CD14-positive monocyte (primary cell): ENCODE results near the gene FGFR3. TPM values are rescaled to one million over a fixed set of nuclear protein-coding genes. Genes with fewer than 3 reads are reported as not detected.

Source experiments
- DNase-seq, 3 donors: peaks; one replicate each; pipeline ENCODE4 v3.0.0-alpha.2; 2011 to 2022
- H2AFZ ChIP-seq: 2 replicates; pipeline ENCODE4 v1.6.0; 2012; ENCODE audit warnings: mild to moderate bottlenecking, low read depth, low read length, inconsistent platforms; ENCODE audit not compliant: insufficient read depth, poor library complexity, severe bottlenecking
- H3K27ac ChIP-seq, 2 donors: 1 replicate in 1 of 2; 2 replicates in 1 of 2; pipeline ENCODE4 v1.5.1; 2012 to 2013; ENCODE audit warnings: low read length in 2 of 2, control low read depth in 1 of 2, inconsistent platforms in 1 of 2, low read depth in 1 of 2, mild to moderate bottlenecking in 1 of 2
- H3K27me3 ChIP-seq, 2 donors: one replicate each; pipeline versions ENCODE4 v1.6.0 to v1.6.1; 2011 to 2013; ENCODE audit warnings: low read length in 2 of 2; ENCODE audit not compliant: control insufficient read depth in 2 of 2, insufficient read depth in 2 of 2
- H3K36me3 ChIP-seq, 2 donors: replicated peaks in 1 of 2; 1 replicate in 1 of 2; 2 replicates in 1 of 2; pipeline versions ENCODE4 v1.5.1 to v1.6.1; 2012 to 2013; ENCODE audit warnings: low read length in 2 of 2, control low read depth in 1 of 2, inconsistent platforms in 1 of 2, mild to moderate bottlenecking in 1 of 2; ENCODE audit not compliant: insufficient read depth in 2 of 2, control insufficient read depth in 1 of 2
- H3K4me1 ChIP-seq, 2 donors: 1 replicate in 1 of 2; 2 replicates in 1 of 2; pipeline versions ENCODE4 v1.5.1 to v1.6.1; 2012 to 2013; ENCODE audit warnings: low read length in 2 of 2, control low read depth in 1 of 2, inconsistent platforms in 1 of 2, mild to moderate bottlenecking in 1 of 2, moderate library complexity in 1 of 2; ENCODE audit not compliant: insufficient read depth in 2 of 2, control insufficient read depth in 1 of 2
- H3K4me2 ChIP-seq: replicated peaks from 2 replicates; pipeline ENCODE3; 2012; ENCODE audit warnings: low read length, moderate library complexity, mild to moderate bottlenecking; ENCODE audit not compliant: poor library complexity, severe bottlenecking; ENCODE audit errors: extremely low read depth
- H3K4me3 ChIP-seq, 3 experiments: fragments of 200-600 bp in 1 of 3; sonication (generic) in 1 of 3; replicated peaks in 1 of 3; 1 replicate in 2 of 3; 2 replicates in 1 of 3; pipeline ENCODE4 v1.5.1; 2011 to 2013; ENCODE audit warnings: low read length in 3 of 3, mild to moderate bottlenecking in 3 of 3, control low read depth in 2 of 3, low read depth in 2 of 3, inconsistent platforms in 1 of 3, moderate library complexity in 1 of 3
- H3K79me2 ChIP-seq: 2 replicates; pipeline ENCODE4 v1.6.0; 2012; ENCODE audit warnings: mild to moderate bottlenecking, control low read depth, inconsistent platforms, low read length, moderate library complexity; ENCODE audit not compliant: insufficient read depth
- H3K9ac ChIP-seq: 2 replicates; pipeline ENCODE4 v1.6.0; 2017; ENCODE audit warnings: low read length, mild to moderate bottlenecking; ENCODE audit not compliant: insufficient read depth, poor library complexity, severe bottlenecking
- H3K9me3 ChIP-seq, 2 donors: replicated peaks in 1 of 2; 1 replicate in 1 of 2; 2 replicates in 1 of 2; pipeline versions ENCODE4 v1.5.1 to v1.6.1; 2012 to 2013; ENCODE audit warnings: low read length in 2 of 2, control low read depth in 1 of 2; ENCODE audit not compliant: control insufficient read depth in 1 of 2, insufficient read depth in 1 of 2
- H4K20me1 ChIP-seq: 2 replicates; pipeline ENCODE4 v1.6.0; 2012; ENCODE audit warnings: mild to moderate bottlenecking, low read length, control low read depth, moderate library complexity; ENCODE audit not compliant: insufficient read depth
- H3K27ac Mint-ChIP-seq, 7 donors: one replicate each; pipeline ENCODE4 v1.8.0; 2020; ENCODE audit warnings: mild to moderate bottlenecking in 7 of 7, mixed read lengths in 7 of 7, moderate library complexity in 6 of 7, inconsistent platforms in 2 of 7
- H3K27me3 Mint-ChIP-seq, 3 donors: one replicate each; pipeline ENCODE4 v1.8.0; 2021 to 2022; ENCODE audit warnings: low read depth in 3 of 3, mild to moderate bottlenecking in 3 of 3, mixed read lengths in 3 of 3, moderate library complexity in 3 of 3, inconsistent platforms in 1 of 3
- H3K36me3 Mint-ChIP-seq, 2 donors: one replicate each; pipeline ENCODE4 v1.8.0; 2020; ENCODE audit warnings: mixed read lengths in 2 of 2, inconsistent platforms in 1 of 2, mild to moderate bottlenecking in 1 of 2
- H3K4me1 Mint-ChIP-seq: one replicate; pipeline ENCODE4 v1.8.0; 2020; ENCODE audit warnings: mild to moderate bottlenecking, mixed read lengths
- H3K4me3 Mint-ChIP-seq, 2 donors: one replicate each; pipeline ENCODE4 v1.8.0; 2020; ENCODE audit warnings: mild to moderate bottlenecking in 2 of 2, mixed read lengths in 2 of 2, moderate library complexity in 1 of 2
- H3K9me3 Mint-ChIP-seq, 7 donors: one replicate each; pipeline ENCODE4 v1.8.0; 2020 to 2022; ENCODE audit warnings: mixed read lengths in 7 of 7, mild to moderate bottlenecking in 6 of 7, moderate library complexity in 6 of 7, inconsistent platforms in 2 of 7
- CTCF ChIP-seq: fragments of 200-600 bp; IDR thresholded peaks from one replicate; pipeline ENCODE4 v1.8.0; 2022; ENCODE audit warnings: antibody characterized with exemption, mild to moderate bottlenecking
- WGBS: methylation state at CpG from one replicate; pipeline ENCODE4 v1.1.5; 2013; ENCODE audit warnings: missing lambda C conversion rate; ENCODE audit not compliant: insufficient coverage; 5-methylcytosine and 5-hydroxymethylcytosine counted together
- intact Hi-C, 2 donors: fragments of 100-400 bp; cut with micrococcal nuclease; formaldehyde crosslinking; loops; one replicate each; pipeline versions ENCODE4 v1.15.0 to v1.15.1; 2023
- polyA plus RNA-seq, 3 donors: library from polyadenylated mRNA; depleted of rRNA in 1 of 3; unstranded in 2 of 3; stranded (reverse) in 1 of 3; fragments of 300-500 nt in 2 of 3; fragments of >200 nt in 1 of 3; fragmentation: Illumina TruSeq in 2 of 3; gene quantifications; 1 replicate in 2 of 3; 2 replicates in 1 of 3; pipeline ENCODE4 v1.2.3, GENCODE V29; 2012 to 2021

Gene FGFR3
- polyA plus RNA-seq, 3 donors: 0.07 TPM; not detected in 2

- WGBS: 94% methylated on average over 27 of the region's 37 CpGs
- Histone ChIP-seq H3K27ac (no peak overlapping the region), H4K20me1 (peaks cover 4% of the 10 kb centered on the region), H3K4me1 (no peaks in the 10 kb centered on the region), H3K4me3 (no peak overlapping the region), H3K36me3 (no peaks in the 10 kb centered on the region), H3K79me2 (no peaks in the 10 kb centered on the region), H3K9me3 (no peaks in the 10 kb centered on the region), H3K27me3 (no peaks in the 10 kb centered on the region), H3K9ac (no peak overlapping the region), H3K4me2 (no peak overlapping the region), H2AFZ (no peak overlapping the region)
- Mint-ChIP-seq H3K4me3 (no peak overlapping the region), H3K27ac (no peak overlapping the region), H3K4me1 (peaks cover 2% of the 10 kb centered on the region), H3K36me3 (no peaks in the 10 kb centered on the region), H3K27me3 (peaks cover 0 to 11% (median 7%) of the 10 kb centered on the region in 3 donors), H3K9me3 (peaks cover 0 to 6% (median 0%) of the 10 kb centered on the region in 7 donors)
- intact Hi-C loops: loop anchor here in 1 of 2 donors (5.0 kb wide), 1 partner anchor 53 kb away; no protein-coding TSS in a partner anchor
- no peak for DNase-seq
- no peak for TF ChIP-seq CTCF
Observed at GRCh38 chr4:1804638-1805492, 11.8 kb downstream of the FGFR3 start.

GRCh38 chr4:1805493-1806222 is 12.6 kb downstream of the FGFR3 start:
- no peak overlapping the region for H3K9ac ChIP-seq
- Mint-ChIP-seq H3K27me3 (peaks cover 0 to 7% (median 6%) of the 10 kb centered on the region in 3 donors), H3K27ac (no peak overlapping the region), H3K36me3 (no peaks in the 10 kb centered on the region), H3K9me3 (peaks cover 0 to 6% (median 0%) of the 10 kb centered on the region in 7 donors), H3K4me3 (no peak overlapping the region), H3K4me1 (peaks cover 2% of the 10 kb centered on the region)
- no peak for DNase-seq
- 97% methylated on average over 36 of the region's 47 CpGs for whole genome bisulfite sequencing
- no peak overlapping the region for H3K4me2 ChIP-seq
- H3K4me1 ChIP-seq: no peaks in the 10 kb centered on the region
- no peaks in the 10 kb centered on the region for H3K79me2 ChIP-seq
- no peaks in the 10 kb centered on the region for H3K9me3 ChIP-seq
- no peak for TF ChIP-seq CTCF
- intact Hi-C loops: loop anchor here in 1 of 2 donors (5.0 kb wide), 1 partner anchor 53 kb away; no protein-coding TSS in a partner anchor
- no peaks in the 10 kb centered on the region for H3K36me3 ChIP-seq
- H3K4me3 ChIP-seq: no peak overlapping the region
- no peak overlapping the region for H3K27ac ChIP-seq
- no peak overlapping the region for H2AFZ ChIP-seq
- H3K27me3 ChIP-seq: no peaks in the 10 kb centered on the region
- peaks cover 9% of the 10 kb centered on the region for H4K20me1 ChIP-seq
